AG04450 (cell line): ENCODE measurements around the gene USPL1. TPM values are rescaled to one million over a fixed set of nuclear protein-coding genes. Genes with fewer than 3 reads are reported as not detected.
A peak's percentile ranks its signal among the peaks of the same experiment; 100 is the strongest.

Experiments
- CTCF ChIA-PET: fragments of 300-600, 350-600 bp; formaldehyde crosslinking; extraction: SDS; loops from one replicate; lab custom pipeline; 2022; ENCODE audit warnings: antibody characterized with exemption, inconsistent platforms; lab: Charles Lee
- POLR2A ChIA-PET: fragments of 350-600 bp; formaldehyde crosslinking; extraction: SDS; loops from one replicate; lab custom pipeline; 2021; ENCODE audit warnings: antibody characterized with exemption, inconsistent platforms; lab: Yijun Ruan, JAX
- DNase-seq: peaks from one replicate; pipeline ENCODE4 v3.0.0-alpha.2; 2011; ENCODE audit warnings: low read depth, low spot score
- H3K27ac ChIP-seq: one replicate; pipeline ENCODE4 v1.5.1; 2012; ENCODE audit warnings: low read depth, low read length, control low read depth
- H3K27me3 ChIP-seq: one replicate; pipeline ENCODE4 v1.6.0; 2012; ENCODE audit warnings: low read length; ENCODE audit not compliant: control insufficient read depth, insufficient read depth
- H3K4me3 ChIP-seq: 2 replicates; pipeline ENCODE4 v1.5.1; 2011; ENCODE audit warnings: mild to moderate bottlenecking, low read depth, low read length, control low read depth
- H3K9me3 ChIP-seq: 2 replicates; pipeline ENCODE4 v1.5.1; 2012; ENCODE audit warnings: low read length; ENCODE audit not compliant: control insufficient read depth, insufficient read depth
- CTCF ChIP-seq: IDR thresholded peaks from 2 replicates; pipeline ENCODE4 v1.5.1; 2011; ENCODE audit warnings: low read depth, low read length, control low read depth, inconsistent platforms
- polyA plus RNA-seq: library from polyadenylated mRNA; depleted of rRNA; stranded (reverse); fragments of >200 nt; gene quantifications from 2 replicates; pipeline ENCODE4 v1.2.3, GENCODE V29; 2011

The USPL1 gene
- polyA plus RNA-seq, 1 experiment = 24.1 TPM

- DNase-seq = no peak
- no peak for TF ChIP-seq CTCF
- POLR2A ChIA-PET = interaction anchor here (1.2 kb wide), 1 partner anchor 145 kb away, joined by 3 read pairs; the partner anchor contains the start of gene HMGB1
Measured at GRCh38 chr13:30610311-30610710, 7.4 kb upstream of the USPL1 start.

DNA sequence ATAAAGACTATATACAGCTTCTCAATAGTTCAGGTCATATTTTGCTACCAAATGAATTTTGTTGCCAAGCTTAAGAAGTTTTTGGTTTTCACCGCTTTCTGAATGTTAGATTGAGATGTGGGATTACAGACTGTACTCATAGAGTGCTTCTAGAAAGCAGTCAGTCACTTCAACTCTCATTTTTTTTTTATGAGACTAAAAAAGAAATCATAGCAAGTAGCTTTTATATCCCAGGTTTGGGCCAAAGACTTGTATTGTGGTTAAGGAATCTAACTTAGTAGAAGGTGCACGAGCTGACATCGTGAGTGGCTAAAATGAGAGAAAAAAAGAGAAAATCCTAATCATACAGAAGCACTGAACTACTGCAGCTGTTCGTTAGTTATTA is 2.2 kb upstream of the USPL1 start:
- Histone ChIP-seq H3K27ac (peak overlapping the region; percentile 4), H3K4me3 (peak overlapping the region; percentile 82), H3K27me3 (no peaks in the 10 kb centered on the region), H3K9me3 (no peaks in the 10 kb centered on the region)
- ChIA-PET POLR2A (interaction anchor here (0.6 to 2.9 kb wide), 2 partner anchors 150 to 622 kb away, joined by 4 to 18 read pairs; partner anchors contain the start of gene HMGB1), CTCF (interaction anchor here (0.7 to 3.2 kb wide), 6 partner anchors 170 to 483 kb away, joined by 3 to 14 read pairs (median 6); no protein-coding TSS in a partner anchor)
- TF ChIP-seq CTCF = no peak
- no peak for DNase-seq

More at GRCh38 chr13:30610311-30610710, 7.4 kb upstream of the USPL1 start:
- H3K27ac ChIP-seq = no peak overlapping the region
- CTCF ChIA-PET = interaction anchor here (1.3 kb wide), 1 partner anchor 436 kb away, joined by 3 read pairs; no protein-coding TSS in a partner anchor
- H3K27me3 ChIP-seq = no peaks in the 10 kb centered on the region
- H3K4me3 ChIP-seq = no peak overlapping the region
- no peaks in the 10 kb centered on the region for H3K9me3 ChIP-seq

- Histone ChIP-seq H3K9me3 (no peaks in the 10 kb centered on the region), H3K27ac (peak overlapping the region; percentile 4), H3K4me3 (peak overlapping the region; percentile 82), H3K27me3 (no peaks in the 10 kb centered on the region)
- DNase-seq = no peak
- POLR2A ChIA-PET = interaction anchor here (0.6 to 2.9 kb wide), 5 partner anchors 150 to 623 kb away, joined by 4 to 18 read pairs (median 4); partner anchors contain the start of gene HMGB1
- CTCF ChIA-PET = interaction anchor here (0.7 to 3.2 kb wide), 7 partner anchors 171 to 483 kb away, joined by 3 to 14 read pairs (median 5); no protein-coding TSS in a partner anchor
- TF ChIP-seq CTCF = no peak
Measured at GRCh38 chr13:30615866-30616541, 1.7 kb upstream of the USPL1 start.

DNA sequence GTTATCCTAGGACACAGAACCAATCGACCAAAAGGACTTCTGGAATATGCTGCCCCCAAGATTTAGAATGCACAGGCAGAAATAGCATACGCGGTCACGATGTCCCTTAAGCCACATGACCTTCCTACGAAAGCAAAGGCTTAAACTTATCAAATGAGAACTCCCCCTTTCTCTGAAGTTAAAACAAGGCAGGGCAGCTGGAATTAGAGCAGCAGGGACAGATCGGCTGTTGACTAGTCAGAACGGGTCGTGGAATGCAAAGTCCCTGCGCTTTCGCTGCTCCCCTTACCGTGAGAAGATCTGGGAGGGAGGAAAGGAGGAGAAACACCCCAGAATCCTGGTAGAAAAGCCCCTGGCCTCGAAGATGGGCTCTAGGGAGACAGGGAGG is 799 bp upstream of the USPL1 start:
- DNase-seq = peak; percentile 46
- POLR2A ChIA-PET = interaction anchor here (0.6 to 2.9 kb wide), 15 partner anchors 124 to 474 kb away, joined by 3 to 18 read pairs (median 4); partner anchors contain the start of genes HMGB1 and UBE2L5
- CTCF ChIA-PET = interaction anchor here (0.6 to 3.2 kb wide), 5 partner anchors 47 to 484 kb away, joined by 3 to 14 read pairs (median 3); no protein-coding TSS in a partner anchor

More for the DNA sequence above, 799 bp upstream of the USPL1 start:
- H3K9me3 ChIP-seq = no peaks in the 10 kb centered on the region
- H3K4me3 ChIP-seq = peak overlapping the region; percentile 82
- no peaks in the 10 kb centered on the region for H3K27me3 ChIP-seq
- H3K27ac ChIP-seq = peak overlapping the region; percentile 99
- no peak for TF ChIP-seq CTCF
